NCI-H2081 treated with DMSO at 0.1 percent for 48 hours (cell line): ENCODE measurements around the gene CKMT2.

Source experiments
- DNase-seq: peaks from one replicate; lab custom pipeline; 2025; lab: John Stamatoyannopoulos, UW

Gene CKMT2

DNA sequence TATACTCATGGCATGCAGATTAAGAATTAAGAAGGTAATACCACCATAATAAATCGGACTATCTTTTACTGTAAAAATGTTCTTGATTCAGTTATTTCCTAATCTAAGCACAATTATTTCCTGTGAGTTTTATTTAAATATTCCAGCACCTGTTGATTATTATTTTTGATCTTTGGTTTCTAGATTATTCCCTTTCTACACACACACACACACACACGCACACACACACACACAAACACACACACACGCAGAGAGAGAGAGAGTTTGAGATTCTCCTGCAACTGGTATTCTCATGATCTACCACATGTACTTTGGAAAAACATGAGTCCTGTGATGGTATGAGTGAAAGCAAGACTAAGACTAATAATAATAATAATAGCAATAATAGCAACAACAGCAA lies 17.0 kb upstream of the CKMT2 start:
- no peak for DNase-seq

DNA sequence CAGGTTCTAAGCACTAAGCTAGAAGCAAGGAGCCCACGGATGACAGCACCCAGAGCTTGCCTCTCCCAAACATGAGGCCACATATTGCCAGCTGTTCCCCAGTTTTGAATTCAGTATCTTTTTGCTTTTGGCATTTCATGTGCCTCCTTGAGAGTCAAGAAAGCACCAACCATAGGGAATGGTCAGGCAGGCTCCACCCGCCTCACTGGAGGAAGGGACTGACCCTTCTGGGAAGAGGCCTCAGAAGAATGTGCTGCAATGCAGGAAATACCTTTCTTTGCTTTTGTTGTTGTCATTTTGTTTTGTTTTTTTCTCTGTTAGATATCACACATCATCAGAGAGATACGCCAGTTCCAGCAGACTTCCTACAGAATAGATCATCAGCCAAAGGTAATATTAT lies 13.7 kb upstream of the CKMT2 start:
- DNase-seq, result no peak

DNA sequence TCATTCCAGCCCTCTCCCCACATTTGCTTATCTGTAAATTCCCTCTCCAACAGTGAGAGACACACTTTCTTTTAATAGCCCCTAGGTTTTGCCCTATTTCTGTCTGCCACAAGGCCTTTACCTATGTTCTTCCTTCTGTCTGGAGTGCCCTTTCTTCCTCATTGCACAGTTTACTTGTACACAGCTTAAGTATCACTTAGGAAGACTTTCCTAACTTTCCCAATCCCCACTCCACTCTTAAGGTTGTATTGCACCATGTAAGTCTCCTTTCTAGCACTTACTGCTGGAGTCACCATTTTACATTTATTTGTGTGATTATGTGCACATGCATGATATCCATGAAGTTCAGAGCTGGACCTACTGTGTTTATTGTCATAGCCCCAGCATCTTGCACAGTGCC lies 10.8 kb upstream of the CKMT2 start:
- DNase-seq, result no peak

DNA sequence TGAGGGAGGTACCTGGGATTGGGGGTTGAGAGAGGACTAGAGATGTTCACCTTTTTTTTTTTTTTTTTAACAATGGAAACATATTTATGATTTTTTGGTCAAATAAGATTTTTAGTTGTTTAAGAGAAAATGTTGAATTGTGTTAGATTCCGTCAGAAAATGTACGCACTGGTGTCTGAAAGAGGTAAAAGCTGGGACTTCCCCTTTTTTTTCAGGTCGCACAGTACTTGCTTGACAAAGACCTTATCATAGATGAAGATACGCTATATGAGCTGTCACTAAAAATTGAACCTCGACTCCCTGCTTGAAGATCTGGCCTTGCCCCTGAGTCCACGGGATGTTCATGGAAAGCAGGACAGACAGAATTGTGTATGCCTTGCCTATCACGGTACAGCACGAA lies 7.7 kb upstream of the CKMT2 start:
- DNase-seq, result no peak

DNA sequence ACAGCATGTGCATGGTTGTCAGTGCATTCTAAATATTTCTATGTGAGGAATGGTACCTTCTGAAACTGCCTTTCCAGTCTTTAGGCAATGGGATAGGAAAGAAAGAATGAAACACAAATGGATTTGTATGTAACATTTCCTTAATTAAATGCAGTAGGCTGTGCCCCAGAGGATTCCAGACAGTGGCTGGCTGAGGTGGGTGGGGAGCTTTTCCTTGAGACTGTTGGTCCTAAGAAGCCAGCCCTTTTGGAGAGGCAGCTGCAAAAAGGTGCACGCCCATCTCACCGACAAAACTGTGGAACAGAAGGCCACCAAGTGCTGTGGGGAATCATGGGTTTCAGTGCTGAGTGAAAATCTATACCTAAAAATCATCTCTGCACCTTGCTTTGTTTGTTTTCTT lies 6.8 kb upstream of the CKMT2 start:
- DNase-seq, result no peak

DNA sequence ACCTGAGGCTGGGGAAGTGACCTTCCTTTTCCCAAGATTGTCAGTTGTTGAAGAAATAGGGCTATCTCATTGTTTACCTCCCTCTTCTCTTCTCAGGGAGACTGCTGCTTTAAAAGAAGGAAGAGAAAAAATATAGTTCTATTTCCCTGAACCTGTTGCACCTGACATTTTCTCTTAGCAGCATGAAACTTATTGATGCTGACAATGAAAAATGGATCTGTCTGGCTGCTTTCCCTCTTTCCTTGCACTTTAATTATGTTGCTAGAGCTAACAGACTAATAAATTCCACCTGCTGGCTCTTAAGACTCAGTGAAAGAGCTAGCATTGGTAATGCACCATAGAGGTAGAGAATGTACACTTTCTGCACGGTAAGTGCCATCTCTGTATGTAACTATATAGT lies 6.2 kb upstream of the CKMT2 start:
- no peak for DNase-seq

DNA sequence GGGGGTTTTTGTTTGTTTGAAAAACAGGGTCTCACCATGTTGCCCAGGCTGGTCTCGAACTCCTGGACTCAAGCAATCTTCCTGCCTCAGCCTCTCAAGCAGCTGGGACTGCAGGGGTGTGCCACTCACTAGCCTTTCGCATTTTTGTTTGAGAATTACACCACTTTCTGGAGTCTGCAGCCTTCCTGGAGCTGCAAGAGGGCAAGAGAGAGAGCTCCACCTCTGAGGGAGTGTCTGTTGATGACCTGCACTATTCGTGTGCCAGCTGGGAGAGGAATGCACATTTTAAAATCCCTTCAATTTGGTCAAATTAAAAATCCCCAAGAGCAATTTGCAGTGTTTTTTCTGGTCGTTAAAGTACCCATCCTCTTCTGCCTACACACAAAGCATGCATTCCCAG lies 5.0 kb upstream of the CKMT2 start:
- no peak for DNase-seq

DNA sequence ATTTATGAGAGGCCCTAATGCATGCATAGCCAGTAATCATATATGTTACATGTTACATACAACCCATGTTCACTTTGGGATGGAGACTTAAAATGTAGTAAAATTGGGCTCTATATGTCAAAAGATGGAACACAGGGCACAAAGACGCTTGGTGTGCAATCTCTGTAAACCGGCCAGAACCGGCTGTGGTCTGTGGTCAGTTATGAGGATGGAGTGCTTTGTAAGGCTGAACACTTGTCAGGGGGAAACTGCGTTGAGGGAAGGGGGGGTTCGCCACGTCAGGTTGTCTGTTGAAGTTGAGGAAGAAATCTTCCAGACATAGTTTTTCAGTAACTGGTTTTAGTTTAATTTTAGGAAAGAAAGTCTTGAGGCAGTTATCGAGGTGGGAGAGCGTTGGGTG lies 2.7 kb upstream of the CKMT2 start:
- no peak for DNase-seq

DNA sequence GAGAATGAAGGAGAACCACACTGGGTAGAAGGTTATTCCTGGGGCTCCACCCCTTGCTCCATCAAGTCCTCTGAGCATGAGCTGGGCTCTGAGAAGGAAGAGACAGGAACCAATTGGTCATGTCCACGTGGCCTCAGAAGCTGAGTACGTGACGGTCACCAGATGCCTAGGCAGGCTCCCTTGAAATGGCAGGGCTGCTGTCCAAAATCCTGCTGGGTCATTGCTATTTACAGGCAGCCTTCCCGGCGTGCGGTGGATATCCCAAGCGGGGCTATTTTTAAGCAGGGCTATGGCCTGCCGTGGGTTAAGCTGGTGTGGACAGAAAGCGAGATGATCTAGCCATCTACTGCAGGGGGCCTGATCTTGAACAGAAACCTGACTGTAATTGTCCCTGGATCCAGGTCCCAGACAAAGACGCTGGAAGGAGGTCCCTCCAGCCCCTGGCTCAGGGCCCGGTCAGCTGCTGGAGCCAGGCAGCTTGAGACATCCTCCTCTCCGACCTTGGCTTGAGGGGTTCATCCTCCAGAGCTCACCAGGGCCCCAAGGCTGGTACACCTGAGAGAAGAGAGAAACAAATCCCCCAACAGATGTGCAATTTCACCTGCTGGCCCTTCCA lies 550 bp upstream of the CKMT2 start:
- no peak for DNase-seq

DNA sequence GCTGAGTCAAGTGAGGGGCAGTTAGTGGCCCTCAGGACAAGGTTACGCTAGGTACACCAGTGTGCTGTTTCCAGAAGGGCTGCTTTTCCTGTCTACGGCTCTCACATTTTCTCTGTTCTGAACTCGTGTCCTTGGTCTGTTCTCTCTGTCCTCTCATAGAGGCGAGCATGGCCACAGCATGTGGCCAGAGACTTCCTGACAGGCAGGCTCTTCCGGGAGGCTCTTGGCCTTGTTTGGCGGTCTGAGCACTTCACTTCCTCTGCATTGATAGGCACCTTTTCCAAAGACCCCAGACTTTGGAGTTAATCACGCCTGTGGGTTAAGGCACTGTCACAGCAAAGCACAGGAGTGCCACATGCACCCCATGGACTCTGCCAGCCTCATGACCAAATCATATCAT lies 1.2 kb downstream of the CKMT2 start:
- DNase-seq, result no peak

DNA sequence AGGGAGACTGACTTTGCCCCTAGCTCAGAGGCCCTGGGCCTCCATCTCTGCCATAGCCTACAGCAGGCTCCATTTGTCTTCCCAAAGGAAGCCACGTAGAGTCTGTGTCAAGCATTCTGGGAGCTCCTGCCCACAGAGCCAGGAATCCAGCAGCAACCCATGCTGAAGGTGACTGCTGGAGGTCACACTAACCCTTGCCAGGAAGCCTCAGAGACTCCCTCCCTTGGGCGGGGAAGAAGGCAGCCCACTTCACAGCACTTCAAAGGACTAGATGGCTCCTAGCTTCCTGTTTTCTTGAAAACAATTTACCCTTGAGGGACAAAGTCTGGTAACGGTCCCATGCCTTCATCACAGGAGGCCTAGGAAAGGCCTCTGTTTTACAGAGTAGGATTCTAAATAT lies 1.7 kb downstream of the CKMT2 start:
- DNase-seq, result no peak

DNA sequence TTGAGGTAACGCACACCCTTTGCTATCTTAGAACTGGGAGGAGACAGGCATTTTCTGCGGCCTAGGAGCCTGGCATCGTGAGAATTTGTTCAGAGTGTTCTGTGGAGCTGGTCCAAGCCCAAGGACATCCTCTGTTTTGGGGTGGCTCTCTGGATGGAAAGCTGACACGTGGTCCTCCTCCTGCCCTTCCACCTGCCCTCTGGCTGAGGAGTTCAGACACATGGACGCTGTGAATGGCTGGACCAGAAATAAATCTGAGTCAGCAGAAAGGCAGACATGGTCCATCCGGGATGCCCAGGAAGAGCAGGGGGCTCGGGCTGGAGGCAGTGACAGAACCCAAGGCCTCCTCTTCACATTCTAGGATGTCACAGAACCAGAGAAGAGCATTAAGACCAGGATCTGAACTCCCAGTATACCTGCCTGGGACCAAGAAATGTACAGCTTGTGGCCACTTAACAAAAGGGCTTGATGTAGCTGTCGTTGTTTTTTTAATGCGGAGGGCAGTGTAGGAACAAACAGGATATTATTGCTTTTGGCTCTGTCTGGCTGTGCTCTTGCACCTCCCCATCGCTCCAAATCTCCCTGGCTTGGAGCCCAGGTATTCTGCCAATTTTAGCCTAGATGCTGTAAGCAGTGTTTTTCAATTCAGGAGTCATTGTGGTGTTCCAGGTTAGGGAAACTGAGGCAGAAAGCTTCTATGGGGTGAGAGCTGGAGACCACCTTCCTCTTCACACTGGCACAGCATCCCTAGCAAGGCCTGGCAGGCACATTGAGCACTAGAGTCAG lies 2.4 kb downstream of the CKMT2 start:
- DNase-seq, result no peak

DNA sequence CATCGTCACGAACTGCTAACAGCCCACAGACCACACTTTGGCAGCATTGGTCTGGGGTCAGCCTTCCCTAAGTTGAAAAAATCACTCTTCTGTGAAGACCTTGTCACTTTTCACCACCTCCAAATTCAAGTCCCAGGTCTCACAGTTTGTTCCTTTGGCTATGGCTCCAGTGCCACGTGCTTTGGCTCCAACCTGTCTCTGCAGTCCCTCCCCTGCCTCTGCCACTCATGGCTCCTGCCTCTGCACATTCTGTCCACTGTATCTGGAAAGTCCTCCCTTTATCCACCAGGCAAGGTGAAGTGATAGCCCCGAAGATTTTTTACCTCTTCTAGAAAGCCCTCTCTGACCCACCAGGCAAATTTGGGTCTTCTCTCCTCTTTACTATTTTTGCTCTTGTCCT lies 5.3 kb downstream of the CKMT2 start:
- no peak for DNase-seq

DNA sequence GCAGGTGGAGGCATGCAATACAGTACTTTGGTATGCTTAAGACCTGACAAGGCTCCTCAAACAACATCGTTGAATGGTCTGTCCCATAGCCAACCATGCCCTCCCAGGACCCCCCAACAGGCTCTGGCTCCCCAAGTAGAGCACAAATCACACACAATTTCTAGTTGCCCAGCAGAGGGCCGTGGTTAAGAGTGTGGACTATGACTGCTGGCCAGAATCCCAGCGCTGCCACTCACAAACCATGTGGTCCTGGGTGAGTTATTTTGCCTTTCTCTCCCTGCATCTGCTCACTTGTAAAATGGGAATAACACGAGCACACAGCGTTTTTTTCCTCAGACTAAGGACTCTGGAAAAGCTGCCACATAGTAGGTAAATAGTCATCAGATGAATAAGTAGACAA lies 6.5 kb downstream of the CKMT2 start:
- DNase-seq, result no peak

DNA sequence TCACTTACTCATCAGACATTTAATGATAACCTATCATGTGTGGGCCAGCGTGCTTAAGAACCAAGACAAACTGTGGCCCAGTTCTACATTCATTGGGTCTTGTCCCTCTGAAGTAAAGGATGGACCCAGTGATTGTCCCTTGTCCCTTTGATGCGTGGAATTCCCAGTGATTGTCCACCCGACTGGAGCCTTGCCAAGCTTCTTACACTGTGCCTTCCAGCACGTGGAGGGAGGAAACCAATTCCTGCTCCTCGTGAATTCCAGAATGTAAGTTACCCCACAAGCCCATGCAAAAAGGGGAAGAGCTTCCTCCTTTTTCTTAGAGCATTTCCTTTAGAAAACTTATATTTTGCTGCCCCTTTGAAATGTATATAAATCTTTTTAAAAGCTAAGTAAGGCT lies 7.9 kb downstream of the CKMT2 start:
- DNase-seq, result no peak

DNA sequence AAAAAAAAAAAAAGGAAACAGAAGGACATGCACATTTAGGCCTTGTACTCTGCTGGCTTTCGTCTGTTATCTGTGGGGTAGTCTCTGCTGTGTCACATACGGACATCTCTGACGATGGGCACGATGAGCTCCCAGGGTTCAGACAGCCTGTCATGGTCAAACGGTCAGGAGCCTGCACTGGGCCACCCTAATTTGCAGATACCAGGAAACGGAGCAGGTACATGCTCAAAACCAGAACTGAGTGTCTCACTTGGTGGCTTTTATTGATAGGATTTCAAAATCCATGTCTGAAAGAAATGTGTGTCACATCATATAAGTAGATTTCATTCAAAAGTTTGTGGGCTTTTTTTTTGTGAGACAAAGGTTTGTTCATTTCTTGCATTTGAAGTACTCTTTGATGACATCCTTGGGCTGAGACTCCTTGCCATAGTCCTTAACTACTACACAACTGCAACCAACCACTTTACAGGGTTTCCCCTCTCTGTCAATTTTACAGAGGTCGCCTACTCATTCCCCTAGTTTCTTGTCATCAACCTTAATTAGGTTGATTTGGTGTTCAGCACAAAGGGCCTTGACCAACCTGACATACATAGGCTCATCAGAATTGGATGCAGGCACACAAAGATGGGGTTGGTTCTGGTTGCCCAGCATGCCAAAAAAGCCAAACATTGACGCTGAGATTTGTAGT lies 9.0 kb downstream of the CKMT2 start:
- DNase-seq, result no peak

DNA sequence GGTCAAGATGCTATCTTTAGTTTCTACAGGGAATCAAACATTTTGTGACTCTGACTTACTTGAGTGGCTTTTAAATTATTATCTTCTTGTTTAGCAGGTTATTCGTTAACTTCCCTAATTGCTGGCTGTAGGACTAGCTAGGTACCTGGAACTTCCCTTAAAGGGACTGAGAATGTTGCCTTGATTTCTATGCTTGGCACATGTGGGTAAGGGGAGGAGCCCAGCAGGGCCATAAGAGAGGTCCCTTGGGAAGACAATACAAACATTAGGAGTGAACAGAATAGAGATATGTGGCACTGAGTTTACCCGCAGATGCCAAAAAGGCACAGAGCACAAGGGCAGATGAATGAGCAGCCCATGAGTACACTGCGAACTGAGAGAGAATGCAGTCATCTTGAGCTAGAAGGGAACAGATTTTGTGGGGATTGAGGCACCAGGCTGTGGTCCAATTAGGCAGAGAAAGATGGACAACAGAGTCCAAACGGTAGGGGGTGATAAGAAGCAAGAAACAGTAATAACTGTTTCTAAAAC lies 9.8 kb downstream of the CKMT2 start:
- no peak for DNase-seq

DNA sequence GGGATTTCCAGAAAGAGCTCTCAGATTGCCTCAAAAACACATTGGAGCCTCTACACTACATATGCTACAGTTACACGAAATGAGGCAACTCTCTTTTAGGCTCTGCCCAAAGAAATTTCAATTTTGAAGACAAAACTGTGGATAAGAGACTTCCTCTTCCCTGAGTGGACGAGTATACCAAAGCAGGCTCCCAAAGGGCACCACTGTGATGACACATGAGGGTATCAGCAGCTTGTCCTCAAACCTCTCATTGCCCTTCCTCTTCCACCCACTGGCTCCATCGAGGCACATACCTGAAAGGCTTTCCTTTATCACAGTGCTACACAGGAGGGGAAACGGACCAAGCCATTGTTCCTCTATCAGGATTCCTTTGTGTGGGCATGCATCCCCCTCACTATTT lies 11.3 kb downstream of the CKMT2 start:
- no peak for DNase-seq

DNA sequence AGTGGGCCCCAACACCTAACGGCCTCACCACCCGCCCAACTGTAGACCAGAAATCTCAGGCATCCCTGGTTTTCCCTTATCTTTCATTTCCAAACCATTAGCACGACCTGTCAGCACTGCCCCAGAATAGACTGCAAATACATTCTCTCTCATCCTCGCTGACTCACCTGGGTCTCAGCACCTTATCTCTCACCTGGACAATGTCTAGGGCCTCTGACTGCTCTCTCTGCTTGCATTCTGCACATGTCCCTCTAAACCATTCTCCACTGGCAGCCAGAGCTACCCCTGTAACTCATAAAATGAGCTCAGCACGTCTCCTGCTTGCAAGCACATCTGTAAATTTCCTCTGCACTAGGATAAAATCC lies 12.7 kb downstream of the CKMT2 start:
- no peak for DNase-seq

DNA sequence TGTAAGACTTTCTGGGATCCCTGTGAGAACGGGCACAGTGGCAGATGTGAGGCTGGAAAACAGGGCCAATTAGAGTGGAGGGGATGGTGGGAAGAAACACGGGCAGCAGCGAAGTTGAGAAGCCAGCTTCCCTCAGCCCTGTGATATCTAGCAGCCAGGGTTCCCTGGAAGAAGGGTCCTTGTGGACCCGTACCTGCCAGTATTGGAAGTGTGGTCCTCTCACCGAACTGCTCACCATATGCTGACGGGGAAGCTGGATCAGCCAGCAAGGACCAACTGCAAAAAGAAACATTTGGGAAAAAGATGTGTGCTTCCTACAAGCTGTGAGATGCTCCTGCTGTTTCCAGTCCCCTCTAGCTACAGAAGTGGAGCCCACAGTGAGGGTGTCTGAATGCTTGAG lies 13.6 kb downstream of the CKMT2 start:
- no peak for DNase-seq

DNA sequence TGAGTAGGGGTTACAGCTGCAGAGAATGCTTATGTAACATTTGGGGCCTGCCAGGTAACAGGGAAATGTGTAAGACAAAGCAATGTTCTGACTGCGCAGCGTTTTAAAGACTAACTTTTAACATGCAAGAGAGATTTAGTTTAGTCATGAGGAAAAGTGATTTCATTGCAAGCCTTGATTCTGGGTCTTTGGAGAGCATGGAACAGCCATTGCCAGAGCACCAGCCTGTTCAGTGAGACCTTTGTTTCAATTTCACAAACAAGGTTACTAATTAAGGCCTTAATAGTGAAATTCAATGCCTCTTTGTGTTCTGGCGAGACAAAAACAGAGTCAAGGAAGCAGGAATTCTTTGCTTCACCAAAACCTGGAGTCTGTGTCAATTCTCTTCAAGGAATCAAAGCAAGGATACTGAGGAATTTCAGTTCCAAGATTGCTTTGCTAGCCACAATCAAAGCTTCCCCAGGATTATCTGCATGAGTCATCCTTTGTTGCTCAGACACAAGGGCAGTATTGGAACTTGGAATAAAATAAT lies 14.4 kb downstream of the CKMT2 start:
- no peak for DNase-seq

DNA sequence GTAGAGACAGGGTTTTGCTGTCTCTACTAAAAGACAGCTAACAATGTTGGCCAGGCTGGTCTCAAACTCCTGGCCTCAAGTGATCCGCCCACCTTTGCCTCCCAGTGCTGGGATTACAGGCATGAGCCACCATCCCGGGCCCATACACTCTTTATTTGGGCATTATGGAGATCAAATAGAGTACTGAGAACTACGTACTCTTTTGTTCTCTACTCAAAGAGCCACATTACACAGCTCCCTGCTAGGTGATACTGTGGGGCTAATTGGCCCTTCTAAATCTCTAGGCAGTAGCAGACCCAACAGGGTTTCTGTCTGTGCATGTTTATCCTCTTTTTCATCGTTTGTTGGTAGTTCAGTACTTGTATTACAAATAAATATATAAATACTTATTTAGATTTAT lies 16.1 kb downstream of the CKMT2 start:
- no peak for DNase-seq

DNA sequence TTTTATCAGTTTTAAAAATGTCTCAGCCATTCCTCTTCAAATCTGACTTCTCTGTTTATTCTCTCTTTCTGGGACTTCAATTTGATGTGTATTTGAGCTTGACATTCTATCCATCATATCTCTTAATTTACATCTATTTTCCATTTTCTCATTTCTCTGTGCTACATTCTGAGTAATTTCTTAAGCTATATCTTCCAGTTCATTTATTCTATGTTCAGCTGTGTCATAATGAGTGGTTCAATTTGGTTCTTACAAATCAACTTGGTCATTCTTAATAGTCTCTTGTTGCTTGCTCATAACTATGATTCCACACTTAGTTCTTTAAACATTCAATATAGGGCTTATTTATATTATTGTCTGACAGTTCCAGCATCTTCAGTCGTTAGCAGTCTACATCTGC lies 16.9 kb downstream of the CKMT2 start:
- no peak for DNase-seq
